HG03558 (cell line): ENCODE data around the gene TTLL11.
"Not testable (repeated sequence)": the region's sequence is repeated elsewhere in the genome, so short reads cannot be mapped to it uniquely, and the experiment has no call there.

Experiments used
- ATAC-seq: cut with Tn5 transposase; IDR thresholded peaks from one replicate; pipeline ENCODE4 v1.9.1; 2021; ENCODE audit warnings: moderate number of reproducible peaks; ENCODE audit not compliant: unreplicated experiment; ENCODE audit errors: extremely low read depth

The TTLL11 gene

DNA sequence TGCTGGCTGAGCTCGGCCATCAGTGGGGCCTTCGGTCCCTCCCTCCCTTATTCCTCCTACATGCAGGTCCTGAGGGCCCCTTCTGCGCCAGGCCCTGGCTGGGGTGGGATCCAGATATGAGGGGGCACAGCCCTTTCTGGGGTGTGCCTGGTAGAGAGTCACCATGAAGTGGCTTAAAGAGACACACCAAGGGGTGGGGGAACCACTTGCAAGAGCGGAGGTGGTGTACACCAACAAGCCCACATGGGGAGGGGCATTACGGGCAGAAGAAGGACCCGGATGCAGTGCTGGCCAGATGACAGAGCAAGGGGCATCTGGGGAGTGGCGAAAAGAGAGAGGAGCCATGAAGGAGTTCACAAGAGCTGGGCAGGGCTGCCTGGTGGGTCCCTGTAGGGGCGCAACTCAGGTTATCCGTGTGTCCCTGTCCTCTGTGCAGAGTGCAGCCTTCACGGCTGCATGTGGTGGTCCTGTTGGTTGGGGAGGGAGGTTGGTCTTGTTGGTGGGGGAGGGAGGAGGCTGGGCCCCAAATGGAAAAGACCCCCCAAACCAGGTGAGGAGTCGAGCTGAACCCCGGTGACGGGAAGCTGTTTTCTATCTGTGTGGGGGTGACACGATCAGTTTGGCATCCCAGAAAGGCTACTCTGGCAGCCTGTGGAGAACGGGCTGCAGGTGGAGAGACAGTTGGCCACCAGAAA is 283.6 kb downstream of the TTLL11 start:
- no peak for ATAC-seq

DNA sequence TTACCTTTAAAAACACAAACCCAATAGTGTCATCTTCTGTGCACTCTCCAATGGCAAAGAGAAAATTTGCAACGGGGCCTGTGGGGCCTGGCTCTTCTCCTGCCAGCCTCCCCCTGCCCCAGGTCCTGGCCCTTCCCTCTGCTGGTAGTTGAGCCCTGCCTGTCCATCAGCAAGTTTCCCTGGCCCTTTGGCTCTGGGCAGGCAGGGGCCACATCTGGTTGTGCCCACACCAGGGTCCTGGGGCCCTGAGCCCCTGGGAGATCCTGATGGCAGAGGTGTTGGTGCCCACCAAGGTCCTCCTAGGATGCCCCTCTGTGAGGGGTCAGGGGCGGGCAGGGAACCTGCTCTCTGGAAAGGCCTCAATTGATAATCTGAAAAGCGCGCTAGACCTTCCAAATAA is 284.3 kb downstream of the TTLL11 start:
- ATAC-seq: no peak

DNA sequence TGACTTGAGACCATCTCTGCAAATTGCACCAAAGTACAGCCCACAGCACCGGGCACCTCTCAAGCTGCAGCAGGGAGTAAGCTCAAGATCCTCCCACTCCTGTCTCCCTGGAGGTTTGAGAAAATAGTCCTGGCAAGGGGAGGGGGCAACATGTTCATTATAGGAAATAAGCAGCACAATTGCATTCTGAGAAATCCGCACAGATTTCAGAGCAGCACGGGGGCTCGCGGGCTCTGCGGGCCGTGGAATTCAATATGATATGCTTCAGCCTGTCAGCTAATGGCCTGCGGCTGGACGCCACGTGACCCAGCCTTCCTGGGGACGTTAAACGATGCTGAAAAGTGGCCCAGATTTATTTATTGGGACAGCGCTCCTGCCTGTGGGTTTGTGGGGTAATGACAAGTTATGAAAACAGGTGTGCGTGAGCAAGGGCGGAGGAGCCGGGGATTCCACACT is 285.3 kb downstream of the TTLL11 start:
- no peak for ATAC-seq

DNA sequence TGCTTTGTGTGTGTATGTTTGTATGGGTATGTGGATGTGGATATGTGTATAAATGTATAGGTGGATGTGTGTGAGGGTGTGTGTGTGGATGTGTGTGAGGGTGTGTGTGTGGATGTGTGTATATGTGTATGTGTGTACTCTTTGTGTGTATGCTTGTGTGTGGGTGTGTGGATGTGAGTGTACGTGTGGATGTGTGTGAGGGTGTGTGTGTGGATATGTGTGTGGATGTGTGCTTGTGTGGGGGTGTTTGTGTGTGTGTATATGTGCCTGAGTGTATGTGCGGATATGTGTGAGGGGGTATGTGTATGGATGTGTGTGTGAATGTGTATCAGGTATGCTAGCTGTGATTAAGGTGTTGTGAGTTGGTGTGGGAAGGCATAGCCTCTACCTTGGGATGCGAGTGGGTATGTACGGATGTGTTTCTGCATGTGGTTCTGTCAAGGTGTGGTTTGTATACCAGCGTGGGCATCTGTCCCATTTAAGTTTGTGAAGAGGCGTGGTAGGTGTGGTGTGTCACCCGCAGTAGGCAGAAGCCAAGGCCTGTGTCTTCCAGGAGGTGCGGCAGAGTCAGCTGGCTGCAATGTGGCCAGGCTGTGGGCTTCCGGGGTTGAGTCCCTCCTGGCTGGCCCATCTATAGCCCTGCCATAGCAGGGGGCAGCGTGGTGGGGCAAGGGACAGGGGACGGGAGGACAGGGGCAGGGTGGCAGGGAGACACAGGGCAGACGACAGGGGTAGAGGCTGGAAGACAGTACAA is 285.9 kb downstream of the TTLL11 start:
- no peak for ATAC-seq

DNA sequence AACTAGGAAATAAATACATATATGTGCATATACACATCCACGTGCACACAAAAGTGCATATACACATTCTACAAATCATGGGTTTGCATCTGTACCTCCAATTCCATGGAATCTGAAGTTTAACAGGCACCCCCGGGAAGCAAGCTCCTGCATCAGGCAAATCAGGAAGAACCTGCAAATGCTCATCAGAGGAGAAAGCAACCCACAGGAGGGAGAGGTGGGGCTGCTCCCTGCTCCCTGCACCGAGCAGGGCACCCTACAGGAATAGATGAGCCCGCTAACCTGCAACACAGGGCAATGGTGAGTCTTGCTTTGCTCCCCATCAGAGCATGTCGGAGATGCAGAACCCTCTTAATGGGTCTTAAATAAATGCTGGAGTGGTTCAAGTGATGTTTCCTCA is 290.4 kb downstream of the TTLL11 start:
- ATAC-seq: no peak

DNA sequence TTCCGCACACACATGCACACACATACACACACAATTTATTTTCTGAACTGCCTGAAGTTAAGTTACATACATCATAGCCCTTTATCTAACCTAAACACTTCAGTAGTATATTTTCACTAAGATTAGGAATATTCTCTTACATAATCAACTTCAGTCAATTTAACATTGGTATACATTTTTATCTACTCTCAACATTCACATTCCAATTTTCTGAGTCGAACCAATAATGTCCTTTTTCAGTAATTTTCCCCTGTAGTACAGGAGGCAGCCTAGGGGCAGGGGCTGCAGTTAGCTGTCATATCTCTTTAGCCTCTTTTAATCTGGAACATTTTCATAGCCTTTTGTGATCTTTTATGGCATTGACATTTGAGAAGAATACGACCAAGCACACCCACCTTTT is 291.5 kb downstream of the TTLL11 start:
- no peak for ATAC-seq

DNA sequence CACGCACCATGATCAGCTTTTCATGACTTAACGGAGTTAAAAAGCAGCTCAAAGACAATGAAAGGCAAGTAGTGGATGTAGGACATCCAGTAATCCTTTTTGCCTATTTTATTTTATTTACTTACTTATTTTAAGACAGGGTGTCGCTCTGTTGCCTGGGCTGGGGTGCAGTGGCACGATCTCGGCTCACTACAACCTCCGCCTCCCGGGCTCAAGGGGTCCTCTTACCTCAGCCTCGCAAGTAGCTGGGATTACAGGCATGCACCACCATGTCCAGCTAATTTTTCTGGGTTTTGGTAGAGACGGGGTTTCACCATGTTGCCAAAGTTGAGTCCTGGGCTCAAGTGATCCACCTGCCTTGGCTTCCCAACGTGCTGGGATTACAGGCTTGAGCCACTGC is 292.7 kb downstream of the TTLL11 start:
- ATAC-seq: no peak

DNA sequence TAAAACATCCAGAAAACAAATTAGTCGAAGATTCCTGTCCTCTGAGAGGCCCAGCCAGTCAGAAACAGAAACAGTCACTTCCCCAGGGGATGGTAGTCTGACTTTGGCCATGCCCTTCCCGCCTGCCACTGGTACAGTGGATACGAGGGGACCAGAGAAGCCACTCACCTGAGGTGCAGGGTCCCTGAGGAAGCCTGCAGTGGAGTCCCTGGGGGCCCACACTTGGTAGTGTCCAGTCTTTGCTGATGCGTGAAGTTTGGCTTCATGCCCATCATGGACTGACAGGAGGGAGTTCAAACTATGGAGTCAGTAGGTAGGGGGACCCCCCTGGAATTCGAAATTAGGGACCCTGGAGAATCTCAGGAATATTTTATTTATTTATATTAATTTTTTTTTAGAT is 294.2 kb downstream of the TTLL11 start:
- ATAC-seq: no peak

DNA sequence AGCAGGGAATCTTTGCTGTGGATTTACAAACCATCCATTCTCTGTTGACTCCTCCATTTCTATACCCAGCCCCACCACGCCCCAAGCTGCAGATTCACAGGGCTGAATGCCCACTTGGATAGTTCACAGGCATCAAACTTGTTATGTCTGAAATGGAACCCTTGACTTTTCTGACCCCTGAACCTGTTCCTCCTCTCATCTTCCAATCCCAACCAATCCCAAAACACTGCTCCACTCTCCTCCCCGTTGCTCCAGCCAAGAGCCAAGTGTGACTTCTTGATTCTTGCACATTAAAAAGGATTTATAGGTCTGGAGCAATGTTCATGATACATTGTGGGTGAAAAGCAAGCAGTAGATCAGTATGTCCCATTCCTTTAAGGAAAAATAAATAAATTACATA is 296.0 kb downstream of the TTLL11 start:
- no peak for ATAC-seq

DNA sequence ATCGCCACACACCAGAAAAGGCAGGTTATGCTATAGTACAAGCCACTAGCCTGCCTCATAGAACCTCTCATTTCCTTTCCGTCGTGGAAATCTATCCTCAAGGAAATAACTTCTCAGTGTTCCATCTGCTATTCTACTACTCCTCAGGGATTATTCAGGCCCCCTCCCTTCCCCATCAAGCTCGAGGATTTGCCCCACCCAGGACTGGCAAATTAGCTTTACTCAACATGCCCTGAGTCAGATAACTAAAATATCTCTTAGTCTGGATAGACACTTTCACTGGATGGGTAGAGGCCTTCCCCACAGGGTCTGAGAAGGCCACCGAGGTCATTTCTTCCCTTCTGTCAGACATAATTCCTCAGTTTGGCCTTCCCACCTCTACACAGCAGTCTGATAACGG is 298.8 kb downstream of the TTLL11 start:
- ATAC-seq: not testable (repeated sequence)

DNA sequence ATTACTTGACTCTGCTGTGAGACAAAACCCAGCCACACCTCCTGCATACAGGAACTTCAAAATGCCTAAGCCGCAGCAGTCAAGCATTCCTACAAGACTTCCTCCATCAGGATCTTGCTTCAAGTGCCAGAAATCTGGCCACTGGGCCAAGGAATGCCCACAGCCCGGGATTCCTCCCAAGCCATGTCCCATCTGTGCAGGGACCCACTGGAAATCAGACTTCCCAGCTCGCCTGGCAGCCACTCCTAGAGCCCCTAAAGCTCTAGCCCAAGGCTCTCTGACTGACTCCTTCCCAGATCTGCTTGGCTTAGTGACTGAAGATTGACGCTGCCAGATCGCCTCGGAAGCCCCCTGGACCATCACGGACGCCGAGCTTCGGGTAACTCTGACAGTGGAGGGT is 300.6 kb downstream of the TTLL11 start:
- not testable (repeated sequence) for ATAC-seq

DNA sequence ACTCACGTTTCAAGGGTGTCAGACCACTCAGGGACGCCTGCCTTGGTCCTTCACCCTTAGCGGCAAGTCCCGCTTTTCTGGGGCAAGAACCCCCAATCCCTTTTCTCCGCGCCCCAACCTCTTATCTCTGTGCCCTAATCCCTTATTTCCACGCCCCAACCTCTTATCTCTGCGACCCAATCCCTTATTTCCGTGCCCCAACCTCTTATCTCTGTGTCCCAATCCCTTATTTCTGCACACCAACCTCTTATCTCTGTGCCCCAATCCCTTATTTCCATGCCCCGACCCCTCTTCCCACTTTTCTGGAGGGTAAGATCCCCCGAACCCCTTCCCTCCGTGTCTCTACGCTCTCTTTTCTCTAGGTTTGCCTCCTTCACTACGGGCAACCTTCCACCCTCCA is 302.3 kb downstream of the TTLL11 start:
- ATAC-seq: no peak

DNA sequence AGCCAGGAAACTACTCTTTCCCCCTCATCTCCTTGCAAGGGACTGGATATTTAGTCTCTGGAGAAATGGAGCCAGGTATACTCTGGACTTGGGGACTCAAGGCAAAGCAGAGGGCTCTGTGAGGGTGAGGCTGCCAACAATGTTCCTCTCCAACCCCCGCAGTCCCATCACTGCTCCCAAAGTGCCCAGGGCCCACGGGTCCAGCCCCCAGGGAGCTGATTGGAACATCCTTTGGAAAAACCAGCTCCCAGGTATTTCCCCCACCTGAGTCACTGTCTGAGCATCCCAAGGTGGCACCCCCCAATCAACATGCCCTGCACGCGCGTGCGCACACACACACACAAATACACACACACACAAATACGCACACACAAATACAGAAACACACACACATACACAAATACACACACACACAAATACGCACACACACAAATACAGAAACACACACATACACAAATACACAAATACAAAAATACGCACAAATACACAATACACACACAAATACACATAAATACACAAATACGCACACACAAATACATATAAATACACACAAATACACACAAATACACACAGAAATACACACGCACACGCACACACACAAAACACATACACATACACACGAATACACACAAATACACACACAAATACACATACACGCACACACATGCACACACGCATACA is 304.3 kb downstream of the TTLL11 start:
- ATAC-seq: no peak

DNA sequence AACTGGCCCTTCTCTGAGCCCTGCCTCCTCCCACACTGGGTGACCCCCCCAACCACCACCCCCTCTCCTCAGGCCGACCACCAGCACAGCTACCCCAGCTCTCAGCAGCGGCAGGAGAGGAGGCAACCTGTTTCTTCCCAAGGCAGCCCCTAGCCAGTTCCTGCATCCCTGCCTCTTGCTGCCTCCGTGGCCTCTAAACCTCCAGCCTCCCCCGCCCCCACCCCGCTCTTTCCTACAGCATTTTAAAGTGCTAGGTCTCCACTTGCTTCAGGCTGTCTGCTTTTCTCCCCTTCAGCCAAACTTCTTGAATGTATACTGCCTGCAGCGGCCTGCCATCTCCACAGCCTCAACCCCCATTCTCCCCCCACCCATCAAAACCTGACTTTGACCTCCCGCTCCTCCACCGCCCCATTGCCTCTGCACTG is 306.1 kb downstream of the TTLL11 start:
- no peak for ATAC-seq

DNA sequence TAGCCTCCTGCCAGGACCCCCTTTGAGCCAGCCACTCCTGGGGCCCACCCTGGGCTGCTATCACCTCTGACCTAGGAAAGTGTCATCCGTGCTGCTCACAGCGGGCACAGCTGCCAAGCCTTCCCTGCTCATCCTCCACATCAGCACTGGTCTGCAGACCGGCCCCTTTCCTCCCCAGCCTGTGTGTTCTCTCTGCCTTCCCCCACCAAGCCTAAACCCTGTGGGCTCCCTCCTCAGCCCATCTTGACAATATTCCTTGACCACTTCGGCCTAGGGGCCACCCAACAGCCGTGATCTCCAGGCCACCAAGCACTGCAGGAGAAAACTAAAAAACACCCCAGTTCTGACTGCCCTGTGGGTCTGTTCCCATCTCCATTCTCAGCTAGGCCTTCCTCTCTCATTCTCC is 306.6 kb downstream of the TTLL11 start:
- no peak for ATAC-seq

DNA sequence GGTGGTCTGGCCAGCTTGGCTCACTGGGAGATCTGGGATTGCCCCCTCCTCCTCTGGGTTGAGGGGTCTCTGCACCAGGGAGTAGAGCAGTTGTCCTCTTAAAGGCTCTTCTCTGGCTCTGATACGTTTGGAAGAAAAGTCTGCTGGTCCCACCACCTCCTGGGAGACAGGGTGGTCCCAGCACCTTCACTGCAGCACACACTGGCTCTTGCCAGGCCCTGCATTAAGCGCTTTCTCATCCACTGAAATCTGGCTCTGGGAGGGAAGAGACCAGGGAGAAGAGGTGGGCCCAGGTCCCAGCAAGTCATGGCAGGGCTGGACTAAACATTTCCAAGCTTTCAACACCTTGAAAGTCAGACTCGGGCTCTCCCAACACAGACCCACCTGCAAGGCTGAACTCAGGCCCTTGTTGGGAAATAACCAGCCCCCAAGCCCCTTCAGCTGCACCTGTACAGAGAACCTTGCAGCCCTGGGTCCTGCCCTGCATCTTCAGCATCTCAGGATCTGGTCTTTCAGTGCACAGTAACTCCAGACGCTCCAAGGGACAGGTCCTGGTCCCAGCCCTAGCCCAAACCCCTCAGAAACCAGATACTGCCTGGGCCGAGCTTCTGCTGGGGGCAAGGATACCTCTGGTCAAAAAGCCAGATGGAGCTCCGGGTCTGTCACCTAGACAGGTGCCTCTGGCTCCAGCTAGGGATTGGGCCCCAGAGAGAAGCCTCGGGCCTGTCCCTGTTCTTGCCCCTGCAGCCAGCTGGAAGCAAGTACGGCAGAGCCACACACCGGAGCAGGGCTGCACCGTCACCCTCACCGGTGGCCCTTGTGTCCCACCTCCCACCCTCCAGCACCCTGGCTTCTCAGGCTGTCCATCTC is 307.2 kb downstream of the TTLL11 start:
- no peak for ATAC-seq

DNA sequence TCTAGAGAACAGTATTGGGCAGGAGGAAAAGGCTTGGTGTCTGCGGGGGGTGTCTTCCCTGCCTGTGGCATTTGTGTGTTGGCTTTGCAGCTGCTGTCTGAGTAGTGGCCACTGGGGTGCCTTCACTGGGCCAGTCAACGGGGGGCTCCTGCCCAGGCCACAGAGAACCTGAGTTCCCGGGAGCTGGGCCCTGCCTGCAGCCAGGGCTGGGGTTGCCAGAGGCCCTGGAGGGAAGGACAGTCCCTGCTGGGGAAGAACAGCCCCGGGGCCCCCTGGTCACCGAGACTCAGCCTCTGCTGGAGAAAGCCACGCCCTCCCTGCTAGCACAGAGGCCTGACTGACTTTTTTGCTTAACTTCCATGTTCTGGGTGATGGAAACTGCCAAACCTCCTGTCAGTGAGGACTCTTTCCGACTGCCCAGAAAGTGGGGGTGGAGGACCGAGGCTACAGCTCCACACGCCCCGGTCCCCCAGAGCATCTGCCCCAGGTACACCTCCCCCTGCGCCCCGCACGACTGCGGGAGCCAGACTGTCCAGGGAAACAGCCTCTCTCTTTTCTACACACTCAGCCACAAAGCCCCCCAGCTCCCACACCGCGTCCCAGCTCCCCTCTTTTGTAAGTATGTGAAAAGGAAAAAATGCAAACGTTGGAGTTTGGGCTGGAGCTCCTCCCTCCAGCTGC is 308.2 kb downstream of the TTLL11 start:
- no peak for ATAC-seq

DNA sequence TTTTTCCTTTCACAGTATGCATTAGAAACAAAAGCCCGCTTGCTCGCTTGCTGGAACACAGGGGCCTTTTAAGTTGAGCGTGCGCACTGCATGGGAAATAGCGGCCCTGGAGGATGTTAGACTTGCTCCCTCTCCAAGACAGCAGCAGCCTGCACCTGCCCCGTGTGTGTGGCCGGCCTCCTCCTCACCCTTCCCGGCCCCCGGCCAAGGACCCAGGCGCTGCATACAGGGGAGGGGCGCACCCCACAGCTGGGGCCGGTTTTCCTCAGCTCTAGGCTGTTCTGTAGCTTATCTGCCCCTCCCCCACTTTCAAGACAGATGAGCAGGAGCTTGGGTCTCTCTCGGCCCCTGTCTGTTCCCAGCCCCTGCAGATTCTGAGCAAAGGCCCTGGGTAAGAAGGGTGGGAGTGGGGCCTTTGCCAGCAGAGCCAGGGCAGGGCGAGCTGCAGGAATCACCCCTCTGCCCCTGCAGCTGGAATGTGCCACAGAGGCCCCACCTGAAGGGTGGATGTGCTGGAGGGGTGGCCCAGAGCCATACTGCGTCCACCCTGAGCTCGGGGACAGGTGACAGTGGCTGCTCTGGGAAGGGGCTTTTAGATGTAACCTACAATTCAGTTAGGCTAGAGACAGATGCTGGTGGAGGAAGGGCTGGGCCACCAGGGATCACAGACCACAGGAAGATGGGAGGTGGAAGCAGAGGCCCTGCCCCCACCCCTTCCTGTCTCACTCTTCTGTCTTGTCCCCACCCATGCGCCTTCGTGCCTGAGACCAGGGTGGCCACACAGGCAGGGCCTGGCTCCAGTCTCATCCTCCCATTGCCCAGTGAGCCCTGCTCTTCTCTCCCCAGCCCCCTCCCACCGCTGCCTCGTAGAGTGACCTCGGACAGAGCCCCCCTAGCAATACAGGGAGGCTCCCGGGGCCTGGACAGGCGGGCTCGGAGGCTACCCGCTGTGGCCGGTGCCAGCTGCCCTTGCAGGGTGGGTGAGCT is 309.3 kb downstream of the TTLL11 start:
- no peak for ATAC-seq

DNA sequence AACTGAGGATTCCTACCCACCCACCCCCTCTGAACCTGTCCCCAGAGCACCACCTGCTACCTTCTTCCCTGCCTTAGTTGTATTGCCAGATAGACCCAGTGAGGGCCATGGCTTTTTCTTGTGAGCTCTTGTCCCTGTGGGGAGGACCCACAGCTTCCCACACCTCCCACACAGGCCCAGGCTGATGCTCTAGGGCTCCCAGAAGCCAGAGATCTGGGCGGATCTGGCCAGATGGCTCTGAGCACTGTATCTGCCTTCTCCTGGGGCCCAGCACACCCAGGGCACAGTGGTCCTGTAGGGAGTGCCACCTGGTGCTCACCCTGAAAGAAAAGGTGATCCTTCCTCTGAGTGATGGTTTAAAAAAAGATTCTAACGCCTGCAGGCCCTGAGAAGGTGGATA is 310.0 kb downstream of the TTLL11 start:
- ATAC-seq: no peak
